Measurements from ENCODE around the gene PLAAT2.

GRCh38 chr11:63609536-63609935 lies 46.4 kb upstream of the PLAAT2 start:
- no peak for TF ChIP-seq CTCF (IDR thresholded peaks at IDR 0.05)
- TF ChIP-seq EZH2 (IDR thresholded peaks at IDR 0.05; ENCODE audit: borderline replicate concordance, insufficient read depth, low read depth, low read length, poor library complexity, severe bottlenecking), result no peak
